H9 (cell line): ENCODE results near the gene TNXB. TPM values are rescaled to one million over a fixed set of nuclear protein-coding genes. Genes with fewer than 3 reads are reported as not detected.
"Not testable (repeated sequence)": the region's sequence is repeated elsewhere in the genome, so short reads cannot be mapped to it uniquely, and the experiment has no call there.

Experiments
- DNase-seq: peaks from one replicate; pipeline ENCODE4 v3.0.0-alpha.2; 2017
- H2AFZ ChIP-seq: one replicate; pipeline ENCODE4 v1.6.1; 2013; ENCODE audit warnings: mild to moderate bottlenecking, low read length, control low read depth, moderate library complexity
- H2AK5ac ChIP-seq: 2 replicates; pipeline ENCODE4 v1.6.1; 2013; ENCODE audit warnings: low read length, control low read depth, mixed read lengths; ENCODE audit not compliant: insufficient read length
- H2BK120ac ChIP-seq: one replicate; pipeline ENCODE4 v1.6.1; 2013; ENCODE audit warnings: low read depth, mild to moderate bottlenecking, low read length, control low read depth, inconsistent platforms; ENCODE audit not compliant: poor library complexity, severe bottlenecking
- H2BK12ac ChIP-seq: 2 replicates; pipeline ENCODE4 v1.6.1; 2013; ENCODE audit warnings: low read length, control low read depth, mixed read lengths, low read depth; ENCODE audit not compliant: insufficient read length
- H2BK15ac ChIP-seq: 2 replicates; pipeline ENCODE4 v1.6.1; 2013; ENCODE audit warnings: low read depth, low read length, control low read depth
- H2BK20ac ChIP-seq: one replicate; pipeline ENCODE4 v1.6.1; 2013; ENCODE audit warnings: low read depth, mild to moderate bottlenecking, low read length, control low read depth, inconsistent platforms; ENCODE audit not compliant: poor library complexity, severe bottlenecking
- H2BK5ac ChIP-seq: 2 replicates; pipeline ENCODE4 v1.6.1; 2013; ENCODE audit warnings: low read length, control low read depth, mixed read lengths; ENCODE audit not compliant: insufficient read length
- H3K14ac ChIP-seq: 2 replicates; pipeline ENCODE4 v1.6.1; 2013; ENCODE audit warnings: low read length, control low read depth; ENCODE audit not compliant: insufficient read depth
- H3K18ac ChIP-seq: 2 replicates; pipeline ENCODE4 v1.6.1; 2013; ENCODE audit warnings: low read depth, mild to moderate bottlenecking, mixed read lengths, low read length, control low read depth; ENCODE audit not compliant: insufficient read length
- H3K23ac ChIP-seq: 2 replicates; pipeline ENCODE4 v1.6.1; 2013; ENCODE audit warnings: low read length, control low read depth, mixed read lengths, low read depth; ENCODE audit not compliant: insufficient read length
- H3K23me2 ChIP-seq: 2 replicates; pipeline ENCODE4 v1.6.1; 2013; ENCODE audit warnings: low read depth, mild to moderate bottlenecking, mixed read lengths, low read length, control low read depth; ENCODE audit not compliant: insufficient read length, poor library complexity, severe bottlenecking
- H3K27ac ChIP-seq: 2 replicates; pipeline ENCODE4 v1.5.1; 2013; ENCODE audit warnings: low read length, control low read depth, mixed read lengths, low read depth; ENCODE audit not compliant: insufficient read length
- H3K27me3 ChIP-seq: 2 replicates; pipeline ENCODE4 v1.6.1; 2013; ENCODE audit warnings: low read length, control low read depth, inconsistent platforms; ENCODE audit not compliant: insufficient read depth
- H3K4ac ChIP-seq: 2 replicates; pipeline ENCODE4 v1.6.1; 2013; ENCODE audit warnings: low read depth, mild to moderate bottlenecking, control low read depth, inconsistent platforms, low read length, moderate library complexity
- H3K4me1 ChIP-seq: 2 replicates; pipeline ENCODE4 v1.6.1; 2013; ENCODE audit warnings: low read length, control low read depth, inconsistent platforms; ENCODE audit not compliant: insufficient read depth
- H3K4me2 ChIP-seq: 2 replicates; pipeline ENCODE4 v1.6.1; 2013; ENCODE audit warnings: low read length, control low read depth, mixed read lengths; ENCODE audit not compliant: insufficient read length, insufficient read depth
- H3K56ac ChIP-seq: 2 replicates; pipeline ENCODE4 v1.6.1; 2013; ENCODE audit warnings: low read depth, mild to moderate bottlenecking, mixed read lengths, low read length, control low read depth; ENCODE audit not compliant: insufficient read length
- H3K79me1 ChIP-seq: 2 replicates; pipeline ENCODE4 v1.6.1; 2013; ENCODE audit warnings: low read depth, mild to moderate bottlenecking, moderate library complexity, low read length, control low read depth, inconsistent platforms; ENCODE audit not compliant: insufficient read depth, poor library complexity, severe bottlenecking
- H3K79me2 ChIP-seq: 2 replicates; pipeline ENCODE4 v1.6.1; 2013; ENCODE audit warnings: low read length, control low read depth, inconsistent platforms; ENCODE audit not compliant: insufficient read depth
- H3K9ac ChIP-seq: 2 replicates; pipeline ENCODE4 v1.6.1; 2013; ENCODE audit warnings: low read length, control low read depth, mixed read lengths; ENCODE audit not compliant: insufficient read length; ENCODE audit errors: extremely low read depth
- H3K9me3 ChIP-seq: one replicate; pipeline ENCODE4 v1.6.1; 2013; ENCODE audit warnings: low read depth, low read length, inconsistent platforms; ENCODE audit not compliant: control insufficient read depth
- H3T11ph ChIP-seq: one replicate; pipeline ENCODE4 v1.6.1; 2013; ENCODE audit warnings: mild to moderate bottlenecking, low read length, control low read depth, inconsistent platforms
- H4K20me1 ChIP-seq: one replicate; pipeline ENCODE4 v1.6.1; 2013; ENCODE audit not compliant: control insufficient read depth, insufficient read length, insufficient read depth
- H4K5ac ChIP-seq: 2 replicates; pipeline ENCODE4 v1.6.1; 2013; ENCODE audit warnings: low read depth, mild to moderate bottlenecking, mixed read lengths, low read length, control low read depth; ENCODE audit not compliant: insufficient read length
- H4K8ac ChIP-seq: replicated peaks from 2 replicates; pipeline ENCODE4 v1.6.1; 2013; ENCODE audit warnings: low read length, control low read depth, mixed read lengths, low read depth; ENCODE audit not compliant: insufficient read length
- H4K91ac ChIP-seq: 2 replicates; pipeline ENCODE4 v1.6.1; 2013; ENCODE audit warnings: low read depth, mild to moderate bottlenecking, moderate library complexity, mixed read lengths, low read length, control low read depth; ENCODE audit not compliant: insufficient read length
- H3K27ac Mint-ChIP-seq, 3 experiments: 2 replicates in 2 of 3; 3 replicates in 1 of 3; pipeline ENCODE4 v1.8.0; 2020 to 2021; ENCODE audit warnings: mixed read lengths in 3 of 3, mild to moderate bottlenecking in 1 of 3, moderate library complexity in 1 of 3
- H3K27me3 Mint-ChIP-seq: 2 replicates; pipeline ENCODE4 v1.8.0; 2021; ENCODE audit warnings: low read depth, mild to moderate bottlenecking, moderate library complexity, mixed read lengths
- H3K36me3 Mint-ChIP-seq, 3 experiments: 2 replicates in 2 of 3; 3 replicates in 1 of 3; pipeline ENCODE4 v1.8.0; 2020 to 2021; ENCODE audit warnings: low read depth in 3 of 3, mixed read lengths in 3 of 3; ENCODE audit not compliant: insufficient read depth in 1 of 3
- H3K4me1 Mint-ChIP-seq, 2 experiments: 2 replicates each; pipeline ENCODE4 v1.8.0; 2020; ENCODE audit warnings: mixed read lengths in 2 of 2
- H3K4me3 Mint-ChIP-seq, 2 experiments: 2 replicates in 1 of 2; 3 replicates in 1 of 2; pipeline ENCODE4 v1.8.0; 2020 to 2021; ENCODE audit warnings: mild to moderate bottlenecking in 2 of 2, mixed read lengths in 2 of 2, moderate library complexity in 1 of 2
- H3K9me3 Mint-ChIP-seq, 2 experiments: 2 replicates in 1 of 2; 3 replicates in 1 of 2; pipeline ENCODE4 v1.8.0; 2020; ENCODE audit warnings: mild to moderate bottlenecking in 2 of 2, mixed read lengths in 2 of 2, moderate library complexity in 1 of 2
- WGBS: extraction: QIAGEN DNeasy Blood & Tissue Kit; methylation state at CpG from one replicate; pipeline ENCODE4 v1.1.7; 2013; ENCODE audit warnings: missing lambda C conversion rate, low lambda C conversion rate, mixed read lengths; ENCODE audit not compliant: insufficient read length; ENCODE audit errors: extremely low coverage; 5-methylcytosine and 5-hydroxymethylcytosine counted together
- total RNA-seq: library from RNA; stranded (reverse); gene quantifications from 2 replicates; pipeline ENCODE4 v1.2.1, GENCODE V29; 2021

TNXB gene
- total RNA-seq, 1 experiment from 2014 or later, result 5.0 TPM

DNA sequence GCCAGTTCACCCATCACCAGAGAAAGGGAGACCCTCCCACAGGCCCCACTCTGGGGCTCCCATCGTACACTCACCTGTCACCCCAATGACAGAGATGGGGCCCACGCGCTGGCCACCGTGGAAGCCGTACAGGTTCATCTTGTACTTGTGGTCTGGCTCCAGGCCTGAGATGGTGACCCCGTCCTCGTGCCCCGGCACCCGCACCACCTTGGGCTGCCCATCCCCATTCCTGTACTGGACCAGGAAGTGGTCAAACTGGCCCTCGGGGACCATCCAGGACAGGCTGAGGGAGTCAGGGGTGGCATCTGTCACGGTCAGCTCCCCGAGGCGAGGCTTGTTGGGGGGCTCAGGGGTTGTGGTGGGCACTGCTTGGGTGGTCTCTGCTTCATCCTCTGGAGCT, 55.8 kb downstream of the TNXB start:
- H4K20me1 ChIP-seq, H2BK15ac ChIP-seq, H2BK120ac ChIP-seq, H3K4me1 Mint-ChIP-seq, H3K27me3 ChIP-seq, H3K79me2 ChIP-seq, H3K27ac ChIP-seq, H3K79me1 ChIP-seq, H4K5ac ChIP-seq, H3K56ac ChIP-seq, H3K4me3 Mint-ChIP-seq, H3K14ac ChIP-seq, H3K36me3 Mint-ChIP-seq, H4K8ac ChIP-seq, H3K27me3 Mint-ChIP-seq, H3K4me2 ChIP-seq, H4K91ac ChIP-seq, H3K4ac ChIP-seq, H2BK12ac ChIP-seq, H3K27ac Mint-ChIP-seq, H2AFZ ChIP-seq, H3K23ac ChIP-seq, H2BK5ac ChIP-seq, H2BK20ac ChIP-seq, H3K9me3 ChIP-seq, H2AK5ac ChIP-seq, H3T11ph ChIP-seq, H3K4me1 ChIP-seq, H3K9me3 Mint-ChIP-seq, H3K9ac ChIP-seq, H3K23me2 ChIP-seq, DNase-seq, H3K18ac ChIP-seq: not testable (repeated sequence)
- no CpG with 5 or more reads among the region's 13 CpGs for WGBS

DNA sequence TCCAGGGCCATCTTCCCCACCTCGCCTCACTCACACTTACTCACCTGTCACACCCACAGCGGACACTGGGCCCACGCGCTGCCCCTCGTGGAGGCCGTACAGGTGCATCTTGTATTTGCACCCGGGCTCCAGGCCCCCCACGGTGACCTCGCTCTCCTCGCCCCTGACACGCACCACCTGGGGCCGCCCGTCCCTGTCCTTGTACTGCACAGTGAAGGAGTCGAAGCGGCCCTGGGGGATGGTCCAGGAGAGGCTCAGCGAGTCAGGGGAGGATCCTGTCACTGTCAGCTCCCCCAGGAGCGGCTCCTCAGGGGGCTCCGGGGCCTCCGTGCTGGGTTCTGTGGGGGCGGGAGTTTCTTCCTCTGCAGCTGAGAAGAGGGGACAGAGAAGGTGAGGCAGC, 56.5 kb downstream of the TNXB start:
- H2BK15ac ChIP-seq, result not testable (repeated sequence)

More for the DNA sequence above, 56.5 kb downstream of the TNXB start:
- H3K4me2 ChIP-seq, H3K4me1 Mint-ChIP-seq, DNase-seq, H3K4ac ChIP-seq, H4K5ac ChIP-seq, H3K27me3 ChIP-seq, H4K91ac ChIP-seq, H3K56ac ChIP-seq, H3T11ph ChIP-seq, H3K79me1 ChIP-seq, H2BK20ac ChIP-seq, H3K27me3 Mint-ChIP-seq, H4K20me1 ChIP-seq, H2BK12ac ChIP-seq, H3K4me3 Mint-ChIP-seq, H3K9ac ChIP-seq, H3K23ac ChIP-seq, H3K79me2 ChIP-seq, H3K36me3 Mint-ChIP-seq, H3K27ac ChIP-seq, H3K14ac ChIP-seq, H2AFZ ChIP-seq, H2BK120ac ChIP-seq, H2AK5ac ChIP-seq, H3K18ac ChIP-seq, H3K23me2 ChIP-seq, H2BK5ac ChIP-seq, H3K9me3 Mint-ChIP-seq, H3K27ac Mint-ChIP-seq, H4K8ac ChIP-seq, H3K9me3 ChIP-seq, H3K4me1 ChIP-seq: not testable (repeated sequence)
- WGBS, result no CpG with 5 or more reads among the region's 20 CpGs
